GM19372 (cell line): ENCODE results near the gene UNC119B.
"Not testable (repeated sequence)": the region's sequence is repeated elsewhere in the genome, so short reads cannot be mapped to it uniquely, and the experiment has no call there.

Experiments
- ATAC-seq: cut with Tn5 transposase; IDR thresholded peaks from one replicate; pipeline ENCODE4 v1.9.1; 2021; ENCODE audit warnings: mild to moderate bottlenecking, low read depth, moderate library complexity; ENCODE audit not compliant: unreplicated experiment

UNC119B gene

GRCh38 chr12:120718055-120718454 is 7.8 kb downstream of the UNC119B start:
- no peak for ATAC-seq

- ATAC-seq, result no peak
These were observed 8.8 kb downstream of the UNC119B start for GRCh38 chr12:120719072-120719471.

- no peak for ATAC-seq
These were observed 9.4 kb downstream of the UNC119B start for GRCh38 chr12:120719496-120720233.

GRCh38 chr12:120720234-120720986 is 10.2 kb downstream of the UNC119B start:
- no peak for ATAC-seq

GRCh38 chr12:120720987-120721801 is 10.9 kb downstream of the UNC119B start:
- no peak for ATAC-seq

- ATAC-seq, result no peak
These were observed 11.6 kb downstream of the UNC119B start for GRCh38 chr12:120721866-120722265.

GRCh38 chr12:120722784-120723183 is 12.5 kb downstream of the UNC119B start:
- no peak for ATAC-seq

GRCh38 chr12:120724720-120725119 is 14.5 kb downstream of the UNC119B start:
- no peak for ATAC-seq

- no peak for ATAC-seq
These were observed 14.9 kb downstream of the UNC119B start for GRCh38 chr12:120725151-120725658.

GRCh38 chr12:120725659-120726509 is 15.6 kb downstream of the UNC119B start, which contains the start of gene ACADS:
TSS of gene ACADS (plus strand) at chr12:120725826. CDS start at chr12:120725886, 60 bp downstream.
- ATAC-seq, result peak; percentile 99

GRCh38 chr12:120726510-120726793 is 16.2 kb downstream of the UNC119B start:
- ATAC-seq, result no peak

GRCh38 chr12:120726961-120727360 is 16.7 kb downstream of the UNC119B start:
- ATAC-seq, result no peak

GRCh38 chr12:120732198-120732597 is 21.9 kb downstream of the UNC119B start:
- ATAC-seq, result not testable (repeated sequence)

- ATAC-seq, result no peak
These were observed 23.3 kb downstream of the UNC119B start for GRCh38 chr12:120733574-120733973.

- no peak for ATAC-seq
These were observed 24.0 kb downstream of the UNC119B start for GRCh38 chr12:120734210-120734609.

GRCh38 chr12:120735181-120735580 is 24.9 kb downstream of the UNC119B start:
- no peak for ATAC-seq

GRCh38 chr12:120736404-120737331 is 26.4 kb downstream of the UNC119B start:
- ATAC-seq, result no peak

GRCh38 chr12:120737557-120738251 is 27.4 kb downstream of the UNC119B start:
- no peak for ATAC-seq
